HepG2 (cell line): ENCODE results near the gene PRKCB. TPM values are rescaled to one million over a fixed set of nuclear protein-coding genes. Genes with fewer than 3 reads are reported as not detected.

Experiments
- ATAC-seq: fragments of 200-7000 bp; cut with Tn5 transposase; 3 replicates; pipeline ENCODE4 v1.9.1; 2020; ENCODE audit warnings: mild to moderate bottlenecking, moderate library complexity
- BruUV-seq: library from RNA; stranded (reverse); fragments of 400-500 nt; replicated peaks from 2 replicates; lab custom pipeline; 2021; lab: Mats Ljungman, UMichigan
- CTCF ChIA-PET: fragments of 300-600 bp; formaldehyde crosslinking; extraction: SDS; loops from one replicate; lab custom pipeline; 2021; ENCODE audit warnings: low total read pairs, inconsistent platforms, low intra/inter-chr PET ratio; lab: Yijun Ruan, JAX
- POLR2A ChIA-PET: fragments of 350-600 bp; sonication (Branson Sonifier 250); formaldehyde crosslinking; loops from one replicate; lab custom pipeline; 2020; ENCODE audit warnings: antibody characterized with exemption, inconsistent platforms; lab: Yijun Ruan, JAX
- DNase-seq: peaks from one replicate; pipeline ENCODE4 v3.0.0-alpha.2; 2015; ENCODE audit warnings: low spot score
- FAIRE-seq: peaks from 3 replicates; lab custom pipeline; 2011; peaks lifted over from hg19 to GRCh38; lab: Jason Lieb, UNC
- H2AFZ ChIP-seq: one replicate; pipeline ENCODE4 v1.6.1; 2011; ENCODE audit warnings: low read length, inconsistent platforms
- H3K27ac ChIP-seq: fragments of 300-600 bp; 3 replicates; pipeline ENCODE4 v1.8.0; 2011; ENCODE audit warnings: mixed run types, mild to moderate bottlenecking, mixed read lengths, low read length, inconsistent platforms; ENCODE audit not compliant: insufficient read depth; ENCODE audit errors: extremely low read length
- H3K27me3 ChIP-seq, 2 experiments: fragments of 200-600 bp in 1 of 2; 2 replicates in 1 of 2; 3 replicates in 1 of 2; pipeline versions ENCODE4 v1.6.0 to v1.8.0; 2011; ENCODE audit warnings: low read length in 2 of 2, mild to moderate bottlenecking in 2 of 2, moderate library complexity in 2 of 2, inconsistent platforms in 1 of 2; ENCODE audit not compliant: insufficient read depth in 2 of 2, control insufficient read depth in 1 of 2
- H3K36me3 ChIP-seq, 2 experiments: fragments of 200-600 bp in 1 of 2; replicated peaks in 1 of 2; 2 replicates in 1 of 2; 3 replicates in 1 of 2; pipeline versions ENCODE4 v1.5.1 to v1.8.0; 2011; ENCODE audit warnings: low read length in 2 of 2, inconsistent platforms in 1 of 2; ENCODE audit not compliant: insufficient read depth in 2 of 2, control insufficient read depth in 1 of 2
- H3K4me1 ChIP-seq: 2 replicates; pipeline ENCODE4 v1.5.1; 2012; ENCODE audit warnings: low read length, inconsistent platforms; ENCODE audit not compliant: insufficient read depth
- H3K4me2 ChIP-seq: 2 replicates; pipeline ENCODE4 v1.6.0; 2011; ENCODE audit warnings: low read depth, low read length, inconsistent platforms
- H3K4me3 ChIP-seq, 3 experiments: fragments of 200-600 bp in 1 of 3; sonication (generic), shearing (Covaris generic) in 1 of 3; replicated peaks in 1 of 3; 2 replicates each; pipeline ENCODE4 v1.5.1; 2011 to 2016; ENCODE audit warnings: low read length in 3 of 3, inconsistent platforms in 2 of 3, low read depth in 2 of 3, mild to moderate bottlenecking in 2 of 3, control low read depth in 1 of 3, mixed read lengths in 1 of 3; ENCODE audit not compliant: insufficient read depth in 1 of 3
- H3K79me2 ChIP-seq: one replicate; pipeline ENCODE4 v1.6.1; 2011; ENCODE audit warnings: low read length, inconsistent platforms; ENCODE audit not compliant: insufficient read depth
- H3K9ac ChIP-seq: 2 replicates; pipeline ENCODE4 v1.6.0; 2011; ENCODE audit warnings: mild to moderate bottlenecking, low read depth, low read length, inconsistent platforms; ENCODE audit not compliant: insufficient read depth
- H3K9me3 ChIP-seq: 2 replicates; pipeline ENCODE4 v1.5.1; 2012; ENCODE audit warnings: mild to moderate bottlenecking, low read length
- H4K20me1 ChIP-seq: 2 replicates; pipeline ENCODE4 v1.6.0; 2011; ENCODE audit warnings: inconsistent platforms, mild to moderate bottlenecking, low read length, moderate library complexity; ENCODE audit not compliant: insufficient read depth
- DR1 ChIP-seq: sonication (generic); formaldehyde crosslinking; IDR thresholded peaks from 2 replicates; pipeline ENCODE4 v1.8.0; 2021; ENCODE audit warnings: mild to moderate bottlenecking, missing genetic modification reagents, inconsistent platforms
- HNF1A ChIP-seq, 2 experiments: sonication (generic) in 1 of 2; formaldehyde crosslinking in 1 of 2; IDR thresholded peaks; 2 replicates each; pipeline versions ENCODE4 v1.4.0 to v1.6.1; 2016 to 2020; ENCODE audit warnings: borderline replicate concordance in 1 of 2, low read depth in 1 of 2, mild to moderate bottlenecking in 1 of 2, missing genetic modification reagents in 1 of 2
- NCOA5 ChIP-seq: sonication (generic); formaldehyde crosslinking; IDR thresholded peaks from 2 replicates; pipeline ENCODE4 v1.4.0; 2020; ENCODE audit warnings: missing genetic modification reagents
- NKX3-1 ChIP-seq: sonication (generic); formaldehyde crosslinking; IDR thresholded peaks from 2 replicates; pipeline ENCODE4 v1.5.0; 2020; ENCODE audit warnings: missing genetic modification reagents
- PHF21A ChIP-seq: sonication (generic); formaldehyde crosslinking; IDR thresholded peaks from 2 replicates; pipeline ENCODE4 v1.5.0; 2020; ENCODE audit warnings: mild to moderate bottlenecking, missing genetic modification reagents
- WIZ ChIP-seq: sonication (generic); formaldehyde crosslinking; IDR thresholded peaks from 2 replicates; pipeline ENCODE4 v1.5.1; 2020; ENCODE audit warnings: mild to moderate bottlenecking, missing genetic modification reagents
- ZC3H4 ChIP-seq: sonication (generic); formaldehyde crosslinking; IDR thresholded peaks from 2 replicates; pipeline ENCODE4 v1.4.0; 2020; ENCODE audit warnings: missing genetic modification reagents, borderline replicate concordance
- ZNF737 ChIP-seq: sonication (generic); formaldehyde crosslinking; IDR thresholded peaks from 2 replicates; pipeline ENCODE4 v1.5.0; 2020; ENCODE audit warnings: missing genetic modification reagents, mild to moderate bottlenecking, borderline replicate concordance
- ZNF781 ChIP-seq: sonication (generic); formaldehyde crosslinking; IDR thresholded peaks from 2 replicates; pipeline ENCODE4 v1.5.1; 2020; ENCODE audit warnings: borderline replicate concordance, mild to moderate bottlenecking, missing genetic modification reagents; ENCODE audit errors: not compliant biosample characterization
- WGBS: methylation state at CpG from one replicate; pipeline ENCODE4 v1.1.6; 2017; ENCODE audit warnings: low lambda C conversion rate; 5-methylcytosine and 5-hydroxymethylcytosine counted together
- in situ Hi-C: cut with HindIII; loops from 2 replicates; pipeline ENCODE4 v1.10.0; 2017; ENCODE audit warnings: low pct_unique_long_range_greater_than_20kb; ENCODE audit not compliant: extremely low pct_ligation_motif_present
- intact Hi-C: fragments of 100-400 bp; cut with micrococcal nuclease; formaldehyde crosslinking; loops from one replicate; pipeline ENCODE4 v1.10.0; 2022; ENCODE audit not compliant: unreplicated experiment
- polyA plus RNA-seq, 8 experiments: library from polyadenylated mRNA; depleted of rRNA in 3 of 8; stranded (reverse) in 7 of 8; unstranded in 1 of 8; fragments of >200 nt; fragmentation: Illumina TruSeq in 4 of 8; extraction: Trizol in 4 of 8; gene quantifications; 2 replicates each; pipeline versions ENCODE4 v1.2.1 to v1.2.3, GENCODE V29; 2011 to 2016; ENCODE audit warnings: low read depth in 4 of 8, missing spikeins in 1 of 8, mixed read lengths in 1 of 8; ENCODE audit not compliant: insufficient read depth in 1 of 8
- total RNA-seq, 5 experiments: library from RNA; depleted of rRNA; stranded (reverse); fragments of >200 nt; fragmentation: Illumina TruSeq; extraction: Trizol; gene quantifications; 2 replicates each; pipeline ENCODE4 v1.2.3, GENCODE V29; 2016; ENCODE audit warnings: low read depth in 1 of 5

The PRKCB gene
- total and polyA plus RNA-seq, 2 of the 13 experiments (the other 11 are each of a cell fraction or from before 2014, with no cell fraction given): 0.01 TPM; not detected in 1

DNA sequence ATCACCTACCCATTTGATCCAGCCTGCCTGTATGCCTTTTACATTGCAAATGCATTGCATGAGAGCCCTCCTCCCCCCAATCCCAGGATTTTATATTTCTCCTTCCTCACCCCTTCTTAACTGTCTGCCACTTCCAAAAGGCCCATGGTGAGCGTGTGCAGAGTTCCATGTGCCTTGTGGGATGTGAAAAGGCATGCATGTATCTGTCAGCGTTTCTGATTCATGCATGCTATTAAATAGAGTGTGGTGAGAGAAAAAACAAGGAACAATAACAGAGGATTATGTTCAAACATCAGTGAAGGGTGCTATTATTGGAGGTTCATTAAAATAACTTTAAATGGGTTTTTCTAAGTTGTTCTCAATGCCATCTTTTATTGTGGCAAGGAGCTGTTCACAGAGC, 359.4 kb downstream of the PRKCB start (continued):
- no peak for TF ChIP-seq ZNF737 (CRISPR knock-in tag)
- TF ChIP-seq, all 625 proteins: peak for 0

DNA sequence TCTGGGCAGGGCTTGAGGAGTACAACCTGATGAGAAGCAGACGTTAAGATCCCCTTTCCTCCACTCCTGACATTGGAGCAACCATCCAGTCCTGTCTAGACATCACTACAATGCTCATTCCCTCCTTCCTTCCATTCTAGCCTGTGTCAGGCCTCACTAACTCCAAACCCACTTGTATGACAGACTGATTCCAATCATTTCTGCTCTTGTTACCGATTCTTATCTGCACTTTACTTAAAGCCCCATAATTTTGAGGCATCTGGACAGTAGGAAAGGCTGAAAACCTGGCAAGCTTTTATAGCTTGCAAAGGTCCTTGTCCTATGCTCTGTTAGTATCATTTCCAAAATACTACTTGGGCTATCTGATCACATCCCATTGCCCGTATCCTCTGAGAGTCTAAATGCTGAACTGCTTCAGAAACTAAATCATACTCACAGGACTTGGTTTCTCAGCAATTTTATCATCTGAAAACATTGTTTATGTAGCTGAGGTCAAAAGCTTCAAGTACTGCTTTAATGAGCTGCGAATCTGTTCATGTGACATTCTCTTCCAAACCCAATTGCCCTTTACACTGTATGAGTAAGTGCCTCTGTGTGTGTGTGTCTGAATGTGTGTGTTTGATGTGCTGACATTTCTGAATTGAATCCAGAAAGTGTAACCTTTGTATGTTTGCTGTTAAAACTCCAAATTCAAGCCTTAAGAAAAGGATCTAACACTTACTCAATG, 363.2 kb downstream of the PRKCB start:
- H2AFZ ChIP-seq: no peak overlapping the region
- intact Hi-C loops (no loop called here), in situ Hi-C loops (no loop called here)
- H3K9me3 ChIP-seq: no peaks in the 10 kb centered on the region
- no peak for DNase-seq
- WGBS: 1% methylated on average over 4 of the region's 4 CpGs
- no TSS peak for BruUV-seq
- no peaks in the 10 kb centered on the region for H3K79me2 ChIP-seq
- H3K4me2 ChIP-seq: no peak overlapping the region
- no peak overlapping the region for H3K4me3 ChIP-seq
- no peak for FAIRE-seq
- H3K36me3 ChIP-seq: no peaks in the 10 kb centered on the region
- POLR2A ChIA-PET: no interaction called here
- TF ChIP-seq ZC3H4 (CRISPR knock-in tag) (no peak), DR1 (CRISPR knock-in tag) (no peak), NKX3-1 (CRISPR knock-in tag) (no peak), NCOA5 (CRISPR knock-in tag) (no peak), PHF21A (CRISPR knock-in tag) (no peak), ZNF781 (CRISPR knock-in tag) (no peak), HNF1A (IDR thresholded peaks at IDR 0.05; ENCODE audit: low read depth) (no peak), HNF1A (CRISPR knock-in tag; IDR thresholded peaks at IDR 0.05; ENCODE audit: borderline replicate concordance) (no peak), WIZ (CRISPR knock-in tag) (no peak)
- no peaks in the 10 kb centered on the region for H3K27me3 ChIP-seq
- ATAC-seq: no peak
- CTCF ChIA-PET: no interaction called here
- no peak overlapping the region for H3K27ac ChIP-seq
- H3K4me1 ChIP-seq: no peaks in the 10 kb centered on the region
- H3K9ac ChIP-seq: no peak overlapping the region
- H4K20me1 ChIP-seq: no peaks in the 10 kb centered on the region
